Pons (tissue), 1 donor: ENCODE measurements around the gene TOP2B.

ENCODE experiments used
- DNase-seq: peaks from one replicate; pipeline ENCODE4 v3.0.0-alpha.2; 2016; ENCODE audit warnings: low spot score

Gene TOP2B

GRCh38 chr3:25581823-25582222 is 82.9 kb downstream of the TOP2B start:
- no peak for DNase-seq

- no peak for DNase-seq
Observed at GRCh38 chr3:25581335-25581734, 83.4 kb downstream of the TOP2B start.

- DNase-seq: no peak
Observed at GRCh38 chr3:25580534-25580933, 84.2 kb downstream of the TOP2B start.

- DNase-seq: no peak
Observed at GRCh38 chr3:25578059-25578458, 86.6 kb downstream of the TOP2B start.

DNA sequence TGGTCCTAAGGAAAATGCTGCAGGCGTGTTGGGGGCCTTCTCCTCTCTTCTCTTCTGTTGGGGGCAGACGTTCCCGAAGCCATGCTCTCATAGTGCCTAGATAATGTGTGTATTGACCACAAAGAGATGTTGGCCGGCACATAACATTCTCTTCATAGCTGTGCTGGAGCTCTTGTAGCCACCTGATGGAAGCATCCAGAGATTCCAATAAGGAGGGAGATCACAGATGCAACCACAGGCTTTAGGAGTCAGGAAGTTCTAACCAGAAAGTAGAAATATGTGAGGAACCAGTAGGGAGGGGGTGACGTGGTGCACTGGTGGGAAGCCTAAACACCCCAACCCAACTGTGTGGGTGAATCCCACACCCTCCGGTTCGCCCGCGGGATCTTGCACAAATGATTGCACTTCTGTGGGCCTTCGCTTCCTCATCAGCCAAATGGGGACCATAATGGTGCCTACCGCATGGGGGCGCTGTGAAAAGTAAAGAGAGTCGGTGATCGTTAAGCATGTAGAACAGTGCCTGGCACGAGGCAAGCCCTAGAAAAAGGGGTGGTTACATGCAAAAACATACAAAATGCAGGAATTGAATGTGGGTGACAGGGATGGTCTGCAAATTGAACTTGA is 87.8 kb downstream of the TOP2B start:
- DNase-seq: no peak

DNA sequence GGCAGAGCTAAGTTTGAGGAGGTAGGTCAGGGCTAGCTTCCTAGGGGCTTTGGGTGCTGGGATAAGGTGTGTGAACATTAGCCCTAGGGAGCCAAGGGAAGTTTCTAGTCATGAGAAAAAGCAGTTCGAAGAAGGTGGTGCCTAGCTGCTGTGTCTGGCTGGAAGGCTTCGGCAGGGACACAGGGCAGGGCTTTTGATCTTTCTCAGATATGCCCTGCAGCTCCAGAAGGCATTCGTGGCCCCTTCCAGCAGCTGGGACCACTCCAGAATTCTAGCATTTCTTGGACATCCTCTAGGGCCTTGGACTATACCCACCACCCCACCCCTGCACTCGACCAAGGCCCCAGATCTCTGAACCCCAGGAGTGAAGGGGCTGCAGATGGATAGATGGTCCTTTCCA is 88.6 kb downstream of the TOP2B start:
- DNase-seq: no peak

DNA sequence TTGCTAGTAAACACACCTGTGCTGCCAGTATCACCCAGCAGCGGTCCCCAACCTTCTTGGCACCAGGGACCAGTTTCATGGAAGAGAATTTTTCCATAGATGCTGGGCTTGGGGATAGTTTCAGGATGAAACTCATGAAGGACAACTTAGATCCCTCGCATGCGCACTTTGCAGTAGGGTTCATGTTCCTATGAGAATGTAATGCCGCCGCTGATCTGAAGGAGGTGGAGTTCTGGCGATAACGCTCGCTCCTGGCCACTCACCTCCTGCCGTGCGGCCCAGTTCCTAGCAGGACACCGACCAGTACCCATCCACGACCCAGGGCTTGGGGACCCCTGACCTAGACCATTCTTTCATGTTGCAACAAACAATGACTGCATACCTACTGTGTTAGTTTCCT is 89.7 kb downstream of the TOP2B start:
- DNase-seq: no peak

- no peak for DNase-seq
Observed at GRCh38 chr3:25574172-25574765, 90.4 kb downstream of the TOP2B start.

DNA sequence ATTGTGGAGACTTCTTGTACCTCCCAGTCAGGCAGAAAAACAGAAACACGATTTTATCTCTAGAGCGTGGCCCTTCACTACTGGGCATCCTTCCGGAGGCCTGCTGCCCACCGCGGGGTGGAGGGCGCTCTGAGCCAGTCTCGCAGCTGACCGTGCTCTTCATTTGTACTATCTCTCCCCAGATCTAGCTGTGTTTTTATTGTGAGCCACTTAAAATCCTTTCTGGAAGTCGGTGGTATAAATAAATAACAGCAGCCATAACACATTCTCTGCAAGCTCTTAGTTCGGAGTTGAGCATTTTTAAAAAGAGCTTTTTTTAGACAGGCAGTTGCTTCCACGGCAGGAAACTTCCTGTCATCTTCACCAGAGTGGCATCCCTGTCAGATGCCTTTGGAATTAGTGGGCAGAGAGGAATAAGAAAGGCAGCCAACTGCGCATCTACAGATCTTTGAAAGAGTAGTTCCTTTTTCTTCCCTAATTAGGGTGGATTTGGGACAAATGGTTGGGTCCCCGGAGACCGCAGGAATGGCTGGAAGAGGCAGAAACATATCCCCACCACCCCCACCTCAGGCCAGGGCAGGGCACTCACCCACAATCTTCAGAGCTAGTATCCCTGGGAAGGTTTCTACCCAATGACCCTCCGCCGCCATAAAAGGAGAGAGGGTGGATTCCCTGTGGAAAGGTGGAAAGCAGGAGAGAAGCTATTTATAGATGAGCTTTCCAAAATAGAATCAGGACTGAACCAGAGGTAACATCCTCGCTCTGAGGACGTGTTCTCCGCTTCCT is 91.1 kb downstream of the TOP2B start:
- DNase-seq: no peak

DNA sequence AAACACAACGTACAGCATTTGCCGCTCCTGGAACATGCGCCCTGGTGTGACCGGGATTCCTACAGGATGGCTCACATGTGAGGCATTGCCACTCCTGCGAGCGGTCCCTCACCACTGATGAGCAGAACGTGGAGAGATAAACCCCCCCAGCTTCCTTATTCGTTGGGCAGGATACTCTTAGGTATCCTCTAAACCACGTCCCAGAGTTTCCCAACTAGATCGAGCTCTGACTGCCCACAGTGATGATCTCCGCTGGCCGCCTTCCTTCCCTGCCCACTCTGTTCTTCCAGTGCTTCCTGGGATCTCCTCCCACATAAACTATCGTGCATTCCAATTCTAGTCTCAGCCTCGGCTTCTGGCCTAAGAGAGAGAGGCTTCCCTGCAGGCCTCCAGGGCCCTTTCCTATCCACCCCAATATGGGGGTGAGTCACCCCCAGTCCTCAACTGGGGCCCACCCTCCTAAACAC is 91.8 kb downstream of the TOP2B start:
- no peak for DNase-seq

DNA sequence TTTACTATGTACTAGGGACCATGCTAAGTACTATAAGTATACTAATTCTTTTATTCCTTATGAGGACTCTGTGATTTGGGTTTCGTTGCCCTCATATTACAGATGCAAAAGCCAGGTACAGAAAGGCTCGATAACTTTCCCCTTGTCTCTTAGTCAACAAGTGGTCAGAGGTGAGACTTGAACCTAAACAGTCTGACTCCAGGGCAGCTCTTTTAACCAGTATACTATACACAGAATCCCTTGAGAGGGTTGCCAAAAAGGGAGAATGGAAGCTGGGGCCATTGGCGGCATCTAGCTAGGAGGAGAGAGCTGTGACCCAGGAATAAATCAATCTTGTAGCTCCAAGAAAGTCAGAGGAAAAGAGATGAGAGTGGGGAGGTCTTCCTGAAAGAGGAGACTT is 92.4 kb downstream of the TOP2B start:
- DNase-seq: no peak

GRCh38 chr3:25571285-25571684 is 93.4 kb downstream of the TOP2B start:
- DNase-seq: no peak

DNA sequence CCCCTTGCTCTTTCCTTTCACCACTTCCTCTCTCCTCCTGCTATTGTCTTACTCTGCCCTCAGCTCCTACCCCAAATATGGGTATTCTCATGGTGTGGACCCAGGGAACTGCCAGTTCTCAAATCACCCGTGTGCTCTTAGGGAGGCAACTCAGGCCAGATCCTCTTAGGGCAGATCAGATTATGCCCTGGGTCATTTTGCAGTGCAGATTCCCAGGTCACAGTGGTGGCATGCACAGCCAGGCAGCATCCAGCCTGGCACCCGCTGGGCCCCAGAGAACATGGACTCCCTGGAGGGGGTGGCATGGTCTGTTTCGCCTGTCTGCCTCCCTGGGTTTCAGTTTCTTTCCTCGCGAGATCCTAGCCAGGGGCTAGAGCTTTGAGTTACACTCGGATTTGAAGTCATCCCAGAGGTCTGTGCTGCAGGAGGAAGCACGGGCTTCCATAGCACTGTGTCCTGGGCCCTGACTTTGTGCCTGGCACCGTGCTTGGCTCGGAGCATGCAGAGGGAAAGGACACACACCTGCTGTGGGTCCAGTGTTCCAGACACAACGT is 96.1 kb downstream of the TOP2B start:
- no peak for DNase-seq

DNA sequence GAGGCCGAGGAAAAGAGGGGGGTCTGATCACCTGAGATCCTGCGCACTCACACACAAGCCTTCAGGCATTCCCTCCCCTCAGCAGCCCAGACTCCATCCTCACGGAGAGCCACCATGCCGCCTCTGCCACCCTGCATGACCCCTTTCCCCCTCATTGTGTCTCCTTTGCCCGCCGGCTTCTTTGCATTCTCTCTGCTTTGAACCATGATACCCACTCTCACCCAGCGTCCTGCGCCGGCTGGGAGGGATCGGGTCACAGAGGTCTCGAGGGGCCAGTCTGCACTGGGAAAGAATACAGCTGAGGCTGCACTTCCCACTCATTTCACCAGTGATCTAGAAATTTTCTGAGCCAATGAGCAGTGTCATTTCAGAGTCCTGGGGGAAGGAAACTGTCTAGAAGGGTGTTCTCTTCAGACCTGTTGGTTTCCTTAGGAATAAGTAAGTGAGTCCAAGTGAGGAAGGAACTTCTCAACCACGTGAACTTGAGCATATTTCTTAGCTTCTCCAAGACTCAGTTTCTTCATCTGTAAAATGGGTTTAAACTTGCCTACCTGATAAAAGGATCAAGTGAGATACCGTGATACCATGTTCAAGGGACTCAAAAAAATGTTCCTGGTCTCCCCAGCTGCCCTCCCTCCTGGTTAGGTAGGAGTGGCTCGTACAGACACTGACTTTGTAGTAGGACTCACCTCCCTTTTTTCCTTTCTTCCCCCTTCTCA is 96.7 kb downstream of the TOP2B start:
- DNase-seq: no peak

DNA sequence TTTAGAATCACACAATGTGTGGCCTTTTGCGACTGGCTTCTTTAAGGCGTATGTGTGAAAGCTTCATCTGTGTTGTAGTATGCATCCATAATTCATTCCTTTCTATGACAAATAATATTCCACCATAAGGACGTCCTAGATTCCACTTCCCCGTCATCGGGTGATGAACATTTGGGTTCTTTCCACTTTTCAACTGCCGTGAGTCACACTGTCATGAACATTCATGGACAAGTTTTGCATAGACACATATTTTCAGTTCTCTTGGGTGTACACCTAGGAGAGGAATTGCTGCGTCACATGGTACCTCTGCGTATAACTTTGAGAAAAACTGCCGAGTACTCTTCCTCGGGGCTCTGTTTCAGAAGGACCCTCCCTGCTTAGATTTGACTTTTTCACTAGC is 97.3 kb downstream of the TOP2B start:
- DNase-seq: no peak

- no peak for DNase-seq
Observed at GRCh38 chr3:25566358-25566920, 98.3 kb downstream of the TOP2B start.

GRCh38 chr3:25565807-25566206 is 98.9 kb downstream of the TOP2B start:
- no peak for DNase-seq

GRCh38 chr3:25564075-25564474 is 100.6 kb downstream of the TOP2B start:
- no peak for DNase-seq

GRCh38 chr3:25563601-25564000 is 101.1 kb downstream of the TOP2B start:
- no peak for DNase-seq

GRCh38 chr3:25558796-25559195 is 105.9 kb downstream of the TOP2B start:
- no peak for DNase-seq

DNA sequence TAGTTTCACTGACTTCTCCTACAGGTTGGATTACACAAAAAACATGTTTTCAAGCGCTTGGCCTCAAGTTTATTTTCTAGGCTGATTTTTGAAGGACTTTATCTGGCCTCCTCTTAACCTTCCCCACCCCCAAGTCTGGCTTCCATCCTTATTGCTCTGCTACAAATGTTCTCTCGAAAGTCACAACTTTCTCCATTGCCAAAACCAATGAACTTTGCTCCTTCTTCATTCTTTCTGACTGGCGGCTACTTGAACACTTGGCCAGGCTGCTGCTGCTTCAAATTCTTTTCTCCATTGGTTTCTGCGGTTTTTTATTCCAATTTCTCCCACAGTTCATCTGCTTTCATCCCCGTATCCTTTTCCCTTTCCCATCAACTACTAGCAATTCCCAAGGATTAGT is 106.6 kb downstream of the TOP2B start:
- peak; percentile 5 for DNase-seq

DNA sequence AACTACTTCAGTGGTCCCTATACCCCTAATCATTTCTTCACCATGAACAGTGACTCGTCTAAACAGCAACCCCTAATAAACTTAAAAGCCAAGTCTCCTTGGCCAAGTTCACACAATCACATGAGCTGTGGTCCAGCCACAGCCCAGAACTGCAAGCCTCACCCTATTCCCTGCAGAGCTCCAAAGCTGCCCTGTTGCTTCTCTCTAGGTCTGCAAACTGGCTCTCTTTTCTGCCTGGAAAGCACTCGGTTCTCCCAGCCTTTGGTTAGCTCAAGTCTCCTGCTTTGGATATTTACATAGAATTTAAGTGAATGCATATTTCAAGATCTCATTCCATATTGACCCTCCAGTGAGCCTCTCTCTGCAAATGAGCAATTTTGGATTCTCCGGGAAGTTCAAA is 107.0 kb downstream of the TOP2B start:
- DNase-seq: no peak
